ENCODE data around the gene HS1BP3.

Gene HS1BP3, protein sequence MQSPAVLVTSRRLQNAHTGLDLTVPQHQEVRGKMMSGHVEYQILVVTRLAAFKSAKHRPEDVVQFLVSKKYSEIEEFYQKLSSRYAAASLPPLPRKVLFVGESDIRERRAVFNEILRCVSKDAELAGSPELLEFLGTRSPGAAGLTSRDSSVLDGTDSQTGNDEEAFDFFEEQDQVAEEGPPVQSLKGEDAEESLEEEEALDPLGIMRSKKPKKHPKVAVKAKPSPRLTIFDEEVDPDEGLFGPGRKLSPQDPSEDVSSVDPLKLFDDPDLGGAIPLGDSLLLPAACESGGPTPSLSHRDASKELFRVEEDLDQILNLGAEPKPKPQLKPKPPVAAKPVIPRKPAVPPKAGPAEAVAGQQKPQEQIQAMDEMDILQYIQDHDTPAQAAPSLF

DNA sequence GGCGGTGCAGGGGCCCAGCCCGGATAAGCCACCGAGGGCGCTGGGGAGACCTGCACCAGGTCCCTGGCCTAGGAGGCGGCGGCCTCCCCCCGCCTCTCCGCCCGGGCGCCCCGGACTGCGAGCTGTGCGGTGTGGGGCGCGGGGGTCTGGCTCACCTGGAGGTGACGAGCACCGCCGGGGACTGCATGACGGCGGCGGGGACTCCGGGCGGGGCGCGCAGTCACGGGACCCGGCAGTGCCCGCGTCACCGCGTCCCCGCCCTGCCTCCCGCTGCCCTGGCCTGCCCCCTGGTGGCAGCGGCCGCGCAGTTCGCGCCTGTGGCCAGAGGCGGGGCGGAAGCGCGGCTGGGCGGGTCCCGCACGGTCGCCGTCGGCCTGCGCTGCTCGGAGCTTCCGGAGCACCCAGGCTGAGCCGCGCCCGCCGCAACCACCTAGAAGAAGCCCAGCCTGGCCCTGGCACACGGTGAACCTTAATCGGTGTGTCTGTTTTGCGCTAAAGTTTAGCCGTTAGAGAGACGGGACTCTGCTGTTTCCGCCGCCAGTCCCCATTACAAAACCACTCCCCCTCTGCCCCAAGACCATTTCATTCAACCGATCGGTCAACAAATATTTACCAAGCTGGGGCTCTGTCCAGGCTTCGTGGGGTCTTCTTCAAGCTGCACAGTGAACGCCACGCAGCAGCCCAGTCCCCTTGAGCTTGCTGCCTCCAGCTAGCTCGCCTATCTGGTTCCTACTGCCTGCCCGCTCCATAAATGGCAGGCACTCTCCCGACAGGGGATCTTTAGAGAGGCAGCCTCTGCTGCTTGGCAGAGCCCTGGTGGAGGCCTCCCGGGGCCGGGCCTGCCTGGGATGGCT is at the start of gene HS1BP3:
Gene HS1BP3, minus strand, starts transcription at position 222 of the 854 bp plus-strand sequence. Its CDS starts 35 bp downstream, at position 187.
- peak; percentile 47 for DNase-seq (ENCODE audit: low read depth)

DNA sequence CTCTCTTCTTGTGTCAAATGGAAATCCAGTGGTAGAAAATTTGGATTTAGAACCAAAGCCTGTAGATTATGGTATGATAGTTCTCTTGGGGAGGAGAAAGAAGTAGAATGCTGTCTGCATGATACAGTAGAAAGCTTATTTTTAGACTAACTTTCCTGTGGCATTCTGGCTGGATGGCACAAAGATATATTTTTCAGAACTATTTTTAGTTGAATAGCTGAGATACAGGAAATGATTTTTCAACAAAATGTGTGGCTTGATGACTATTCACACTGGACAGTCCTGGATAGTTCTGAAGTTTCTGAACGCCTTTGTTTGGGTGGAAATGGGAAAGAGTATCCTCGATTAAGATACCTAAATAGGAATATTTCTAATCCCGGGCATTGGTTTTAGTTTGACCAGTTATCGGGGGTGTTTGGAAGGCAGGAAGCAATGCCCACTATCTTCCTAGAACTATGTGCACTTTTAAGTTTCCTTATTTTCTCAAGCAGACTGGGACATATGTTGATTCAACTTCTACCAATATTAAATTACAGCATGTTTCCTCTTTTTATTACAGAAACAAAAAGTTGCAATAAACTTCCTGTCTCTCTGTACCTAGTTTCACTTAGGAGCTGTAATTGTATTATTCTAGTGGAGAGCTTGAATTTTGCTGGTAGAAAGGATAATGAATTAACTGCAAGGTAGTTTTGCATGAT is 48.2 kb upstream of the HS1BP3 start:
- DNase-seq (ENCODE audit: low read depth): no peak

DNA sequence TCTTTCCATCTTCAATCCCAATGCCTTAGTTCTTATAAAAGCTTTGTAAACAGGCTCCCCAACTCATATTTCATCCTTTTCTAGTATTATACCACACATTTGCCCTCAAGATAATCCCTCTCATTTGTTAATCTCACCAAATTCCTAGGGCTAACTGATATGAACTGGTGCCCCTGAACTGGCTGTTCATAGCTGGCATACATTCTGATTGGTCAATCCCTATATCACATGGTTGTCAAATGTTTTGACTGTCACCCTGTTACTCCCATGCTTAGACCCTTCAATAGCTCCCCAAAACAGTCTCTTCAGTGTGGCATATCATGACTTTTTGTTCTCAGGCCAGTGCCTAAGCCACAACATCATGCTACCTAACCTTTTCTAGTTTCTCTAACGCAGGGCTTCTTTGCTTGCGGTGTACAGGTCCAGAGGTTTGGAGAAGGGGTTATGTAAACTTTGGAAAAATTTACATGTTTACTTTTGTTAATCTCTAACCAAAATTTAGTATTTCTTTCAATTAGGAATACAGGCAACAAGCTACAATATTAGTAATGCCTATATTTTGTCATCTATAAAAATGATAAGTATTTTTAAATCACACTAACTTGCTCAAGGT is 46.5 kb upstream of the HS1BP3 start:
- no peak for DNase-seq (ENCODE audit: low read depth)

DNA sequence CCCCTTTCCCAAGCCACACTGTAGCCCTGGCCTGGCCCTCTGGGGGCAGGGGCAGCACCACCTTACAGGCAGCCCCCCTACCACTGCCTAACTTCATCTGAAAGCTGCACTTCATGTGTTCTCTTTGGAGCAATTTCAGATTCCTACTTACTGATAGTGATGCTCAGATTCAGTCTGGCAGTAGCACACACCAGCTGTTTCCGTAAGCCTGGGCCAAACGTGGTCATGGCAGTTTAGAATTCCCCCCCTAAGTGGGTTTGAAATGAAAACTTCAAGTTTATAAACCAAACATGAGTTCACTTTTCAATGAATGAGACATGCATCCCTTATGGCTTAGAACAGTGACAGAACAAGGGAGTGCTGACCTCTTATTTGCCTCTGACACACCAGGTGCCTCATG is 45.5 kb upstream of the HS1BP3 start:
- no peak for DNase-seq (ENCODE audit: low read depth)

DNA sequence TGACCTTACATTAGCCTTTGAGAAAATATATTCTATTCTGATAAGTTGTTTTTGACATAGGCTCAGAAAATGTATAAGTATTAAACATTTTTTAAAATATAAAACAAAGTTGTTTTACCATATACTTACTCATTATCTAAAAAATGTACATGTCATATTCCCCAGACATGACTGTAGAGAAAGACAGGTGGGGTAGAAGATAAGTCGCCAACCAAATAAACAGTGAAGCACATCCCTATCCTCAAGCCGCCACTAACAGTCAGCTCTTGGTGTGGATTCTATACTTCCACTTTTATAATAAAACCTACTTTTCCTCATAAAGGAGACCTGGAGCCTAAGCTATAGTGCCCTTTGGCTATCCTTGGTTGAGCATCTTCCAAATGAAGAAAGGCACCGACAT is 42.4 kb upstream of the HS1BP3 start:
- no peak for DNase-seq (ENCODE audit: low read depth)

DNA sequence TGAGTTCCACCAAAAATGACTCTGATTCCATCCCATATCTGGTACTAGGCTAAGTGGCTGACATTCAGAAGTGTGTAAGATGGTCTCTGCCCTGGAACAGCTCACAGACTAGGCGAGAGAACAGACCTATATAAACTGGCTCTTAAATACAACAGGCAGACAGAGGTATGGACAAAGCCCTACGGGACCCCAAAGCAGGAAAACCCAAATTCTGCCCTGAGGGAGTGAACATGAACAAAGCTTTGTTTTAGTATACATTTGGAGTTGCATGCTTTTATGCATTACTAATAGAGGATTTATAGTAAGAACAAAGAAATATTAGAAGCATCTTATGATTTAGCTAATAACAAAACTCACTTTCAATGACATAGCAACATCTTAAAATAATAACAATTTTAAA is 41.2 kb upstream of the HS1BP3 start:
- DNase-seq (ENCODE audit: low read depth): no peak

DNA sequence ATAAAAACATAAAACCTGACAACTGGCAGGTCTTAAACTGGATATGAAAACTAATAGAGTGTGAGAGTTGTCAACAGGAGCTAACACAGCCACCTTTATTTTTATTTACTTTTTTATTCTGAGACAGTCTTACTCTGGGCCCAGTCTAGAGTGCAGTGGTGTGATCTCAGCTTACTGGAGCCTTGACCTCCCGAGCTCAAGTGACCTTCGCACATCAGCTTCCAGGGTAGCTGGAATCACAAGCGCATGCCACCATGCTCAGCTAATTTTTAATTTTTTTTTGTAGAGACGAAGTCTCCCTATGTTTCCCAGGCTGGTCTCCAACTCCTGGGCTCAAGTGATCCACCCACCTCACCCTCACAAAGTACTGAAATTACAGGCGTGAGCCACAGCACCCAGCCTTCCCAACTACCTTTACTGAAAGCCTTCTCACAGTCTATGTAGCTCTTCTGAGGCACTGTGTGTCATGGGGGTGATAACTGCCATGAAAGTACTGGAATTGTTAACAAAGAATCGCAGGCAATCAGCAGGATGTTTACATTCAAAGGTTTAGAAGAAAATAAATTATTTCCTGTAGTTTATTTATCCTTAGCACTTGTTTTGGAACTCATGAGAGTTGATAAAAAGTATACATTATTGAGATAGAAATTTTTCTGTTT is 40.3 kb upstream of the HS1BP3 start:
- DNase-seq (ENCODE audit: low read depth): no peak

DNA sequence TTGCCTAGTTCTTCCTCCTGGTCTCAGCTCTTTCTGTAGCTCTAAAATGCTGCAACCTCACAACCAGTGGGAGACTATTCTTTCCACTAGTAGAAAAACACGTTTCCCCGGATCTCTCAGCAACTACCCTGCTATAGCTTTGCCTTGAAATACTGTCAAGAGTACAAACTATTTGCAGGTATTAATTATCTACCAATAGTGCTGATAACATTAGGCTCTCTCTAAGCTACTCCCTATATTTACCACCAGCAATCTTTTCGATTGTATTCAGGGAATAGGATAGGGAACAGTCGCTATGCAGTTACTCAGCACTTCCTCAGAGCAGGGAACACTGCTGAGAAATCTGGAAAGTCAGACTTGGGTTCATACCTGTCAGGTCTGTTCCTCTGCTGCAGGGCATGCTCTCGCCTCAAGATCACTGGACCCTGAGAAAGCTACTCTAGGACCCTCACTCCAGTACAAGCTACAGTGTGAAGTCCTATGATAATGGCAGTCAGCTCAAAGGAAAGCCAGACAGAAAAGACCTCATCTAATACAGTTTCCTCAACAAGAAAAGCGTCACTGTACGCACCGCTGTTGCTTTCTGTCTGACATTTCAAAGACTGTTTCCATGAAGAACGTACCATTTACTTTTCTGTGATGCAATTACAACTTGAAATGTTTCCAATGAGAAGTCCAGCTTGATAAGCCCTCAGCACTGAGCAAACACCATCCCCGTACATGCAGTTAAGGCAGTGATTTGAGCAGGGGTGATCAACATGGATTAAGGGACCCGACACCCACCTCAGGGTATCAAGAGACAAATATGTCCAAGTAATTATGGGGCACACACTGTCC is 38.7 kb upstream of the HS1BP3 start:
- DNase-seq (ENCODE audit: low read depth): peak; percentile 25

DNA sequence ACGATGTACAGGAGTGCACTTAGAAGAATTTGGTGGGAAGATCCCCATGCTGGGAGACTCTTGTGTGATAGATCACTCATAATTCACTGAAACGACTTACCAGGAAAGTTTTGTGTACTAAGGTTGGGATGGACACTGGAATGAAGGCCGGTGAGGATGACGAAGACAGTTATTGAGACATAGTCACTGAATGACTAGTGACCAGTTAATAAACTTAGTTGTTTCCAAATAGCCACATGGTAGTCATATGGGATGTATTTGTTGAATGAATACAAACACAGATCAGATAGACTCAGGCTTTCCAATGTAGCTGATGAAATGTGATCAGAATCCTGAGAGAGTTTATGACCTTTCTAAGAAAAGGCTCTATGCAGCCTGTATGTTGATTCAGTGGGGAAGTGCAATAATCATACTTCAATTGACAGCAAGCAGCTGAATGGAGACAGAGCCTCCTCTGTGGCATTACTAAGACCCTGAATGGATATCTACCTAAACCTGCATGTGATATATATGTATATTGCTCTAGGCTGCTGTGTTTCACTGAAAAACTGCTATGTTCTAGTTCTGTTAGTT is 36.4 kb upstream of the HS1BP3 start:
- DNase-seq (ENCODE audit: low read depth): no peak

DNA sequence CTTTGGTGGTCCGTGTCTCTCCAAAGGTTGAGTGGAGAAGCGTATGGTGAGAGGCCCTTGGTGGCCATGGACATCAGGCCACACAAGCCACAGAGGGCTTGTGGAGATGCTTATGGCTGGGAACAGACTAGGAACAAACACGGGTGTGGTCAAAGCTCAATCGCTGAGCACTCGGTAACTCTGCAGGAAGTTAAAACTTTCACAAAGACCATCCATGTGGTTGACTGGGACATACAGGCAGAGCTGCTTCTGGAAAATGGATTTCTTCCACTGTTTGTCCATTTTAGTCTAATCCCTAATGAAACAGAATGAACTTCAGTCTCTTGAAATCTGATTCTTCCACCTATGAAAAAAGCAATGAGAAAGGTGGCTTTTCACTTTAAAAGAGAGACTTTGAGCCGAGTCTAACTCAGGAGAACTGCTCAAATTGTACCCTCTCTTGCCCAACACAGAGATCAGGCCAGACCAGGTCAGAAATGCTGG is 33.7 kb upstream of the HS1BP3 start:
- DNase-seq (ENCODE audit: low read depth): no peak

DNA sequence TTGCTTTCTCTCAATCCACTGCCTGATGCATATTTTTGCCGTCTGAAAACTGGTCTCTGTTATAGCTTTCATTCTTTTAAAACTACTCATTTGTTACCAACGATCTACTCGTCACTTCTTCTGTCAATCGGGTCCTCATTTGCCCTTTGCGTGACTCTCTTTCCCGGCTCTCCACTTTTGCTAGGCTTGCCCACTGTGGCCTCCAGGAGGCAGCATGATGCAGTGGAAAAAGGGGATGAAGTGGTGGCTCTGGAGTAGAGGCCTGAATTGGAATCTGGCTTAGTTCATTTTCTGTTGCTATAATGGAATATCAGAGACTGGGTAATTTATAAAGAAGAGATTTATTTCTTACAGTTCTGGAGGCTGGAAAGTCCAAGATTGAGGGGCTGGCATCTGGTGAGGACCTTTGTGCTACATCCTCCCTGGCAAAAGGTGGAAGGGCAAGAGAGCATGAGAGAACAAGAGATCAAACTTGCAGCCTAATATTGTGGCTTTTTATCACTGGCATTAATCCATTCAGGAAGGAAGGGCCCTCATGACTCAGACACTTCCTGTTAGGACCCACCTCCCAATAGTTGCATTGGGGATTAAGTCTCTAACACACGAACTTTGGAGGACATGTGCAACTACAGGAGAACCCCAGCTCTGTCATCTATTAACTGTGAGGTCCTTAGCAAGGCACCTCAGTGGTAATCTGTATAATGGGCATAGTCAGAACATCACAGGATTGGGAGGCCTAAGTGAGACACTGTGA is 31.4 kb upstream of the HS1BP3 start:
- no peak for DNase-seq (ENCODE audit: low read depth)

DNA sequence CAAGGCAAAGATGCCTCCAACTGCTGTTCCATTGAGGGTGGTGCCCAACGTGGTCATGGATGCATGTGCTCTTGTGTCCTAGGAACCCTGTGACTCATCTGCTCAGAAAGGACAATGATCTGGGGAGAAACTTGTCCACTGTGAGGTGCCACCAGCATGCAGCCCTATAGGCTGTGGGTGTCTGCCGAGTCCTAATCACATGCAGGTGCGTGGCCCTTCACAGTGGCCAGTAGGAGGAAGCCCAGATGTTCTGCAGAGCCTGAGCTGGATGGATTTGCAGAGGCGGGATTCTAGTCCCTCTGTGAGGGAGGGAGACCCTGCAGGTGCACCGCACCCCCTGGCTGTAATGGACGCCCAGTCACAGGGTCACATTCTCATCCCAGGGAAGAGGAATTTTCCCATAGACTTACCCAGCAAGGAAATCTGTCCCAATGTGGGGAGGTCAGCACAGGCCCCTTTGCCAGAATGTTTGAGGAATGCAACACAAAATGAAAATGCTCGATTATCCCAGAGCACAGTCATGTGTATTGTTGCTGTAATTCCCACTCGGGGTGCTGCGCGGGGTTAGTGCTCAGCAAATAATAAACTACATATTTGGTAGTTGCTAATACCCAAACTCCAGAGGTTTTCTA is 30.0 kb upstream of the HS1BP3 start:
- no peak for DNase-seq (ENCODE audit: low read depth)

DNA sequence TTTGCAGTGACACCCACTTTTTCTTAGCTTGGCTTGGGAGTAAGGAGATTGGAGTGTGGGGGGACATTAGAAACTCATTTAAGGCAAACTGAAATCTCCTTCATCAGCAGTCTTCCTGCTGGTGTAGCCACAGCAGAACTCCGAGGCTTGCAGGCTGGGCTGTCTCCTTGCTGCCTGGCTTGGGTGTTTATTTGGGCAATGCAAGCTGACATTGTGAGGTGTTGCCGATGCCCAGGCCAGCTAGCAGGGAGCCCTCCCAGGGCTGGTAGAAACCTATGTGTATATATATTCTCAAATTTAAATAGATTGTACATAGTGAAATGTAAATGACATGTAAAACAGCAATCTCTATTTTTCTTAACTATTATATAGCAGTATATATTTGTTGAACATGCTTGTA is 27.9 kb upstream of the HS1BP3 start:
- DNase-seq (ENCODE audit: low read depth): no peak

DNA sequence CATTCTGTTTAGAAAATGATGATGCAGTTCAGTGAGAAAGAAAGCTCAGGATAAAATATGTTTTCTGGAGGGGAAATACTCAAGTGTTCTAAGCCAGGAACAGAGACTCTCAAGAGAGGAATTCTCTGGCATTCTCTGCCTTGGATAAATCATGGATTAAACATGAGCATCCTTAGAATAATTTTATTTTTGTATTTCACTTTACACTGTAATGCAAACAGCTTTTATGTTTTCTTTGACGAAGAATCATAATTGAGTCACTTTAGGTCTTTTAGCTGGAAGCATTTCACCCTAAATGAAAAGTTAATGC is 27.1 kb upstream of the HS1BP3 start:
- DNase-seq (ENCODE audit: low read depth): no peak

DNA sequence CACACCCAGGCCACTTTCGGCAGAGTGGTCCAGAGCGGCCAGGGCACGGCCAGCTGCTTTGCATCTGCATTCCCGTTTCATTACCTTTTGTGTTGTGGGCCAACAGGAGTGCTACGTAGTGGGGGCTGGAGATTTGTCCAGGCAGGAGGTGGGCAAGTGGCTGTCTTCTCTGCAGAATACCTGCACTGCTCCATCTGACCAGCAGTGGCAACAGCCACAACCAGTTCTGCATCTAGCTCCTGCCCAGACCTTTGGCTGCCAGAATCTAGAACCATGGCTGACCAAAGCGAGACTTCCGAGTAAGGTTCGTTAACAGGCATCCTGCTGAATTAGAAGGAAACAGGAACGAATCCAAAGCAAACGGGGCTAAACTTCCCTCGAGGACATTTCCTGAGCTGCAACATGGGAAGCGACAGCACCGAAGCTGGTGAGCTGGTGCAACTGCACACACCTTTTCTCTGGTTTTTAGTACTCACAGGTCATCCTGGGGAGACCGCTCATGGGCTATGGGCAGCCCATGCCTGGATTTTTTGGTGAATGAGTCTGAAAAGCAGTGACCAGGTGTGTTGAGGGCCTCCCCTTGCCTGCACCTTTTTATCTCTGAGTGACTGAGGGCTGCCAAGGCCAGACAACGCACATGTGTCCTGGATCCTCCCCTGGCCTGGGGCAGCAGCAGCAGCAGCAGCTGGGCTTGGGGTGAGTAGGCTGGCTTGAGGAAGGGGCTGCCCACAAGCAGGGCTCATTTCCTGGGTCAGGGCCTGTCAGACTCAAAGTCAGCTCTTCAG is 26.6 kb upstream of the HS1BP3 start:
- no peak for DNase-seq (ENCODE audit: low read depth)

DNA sequence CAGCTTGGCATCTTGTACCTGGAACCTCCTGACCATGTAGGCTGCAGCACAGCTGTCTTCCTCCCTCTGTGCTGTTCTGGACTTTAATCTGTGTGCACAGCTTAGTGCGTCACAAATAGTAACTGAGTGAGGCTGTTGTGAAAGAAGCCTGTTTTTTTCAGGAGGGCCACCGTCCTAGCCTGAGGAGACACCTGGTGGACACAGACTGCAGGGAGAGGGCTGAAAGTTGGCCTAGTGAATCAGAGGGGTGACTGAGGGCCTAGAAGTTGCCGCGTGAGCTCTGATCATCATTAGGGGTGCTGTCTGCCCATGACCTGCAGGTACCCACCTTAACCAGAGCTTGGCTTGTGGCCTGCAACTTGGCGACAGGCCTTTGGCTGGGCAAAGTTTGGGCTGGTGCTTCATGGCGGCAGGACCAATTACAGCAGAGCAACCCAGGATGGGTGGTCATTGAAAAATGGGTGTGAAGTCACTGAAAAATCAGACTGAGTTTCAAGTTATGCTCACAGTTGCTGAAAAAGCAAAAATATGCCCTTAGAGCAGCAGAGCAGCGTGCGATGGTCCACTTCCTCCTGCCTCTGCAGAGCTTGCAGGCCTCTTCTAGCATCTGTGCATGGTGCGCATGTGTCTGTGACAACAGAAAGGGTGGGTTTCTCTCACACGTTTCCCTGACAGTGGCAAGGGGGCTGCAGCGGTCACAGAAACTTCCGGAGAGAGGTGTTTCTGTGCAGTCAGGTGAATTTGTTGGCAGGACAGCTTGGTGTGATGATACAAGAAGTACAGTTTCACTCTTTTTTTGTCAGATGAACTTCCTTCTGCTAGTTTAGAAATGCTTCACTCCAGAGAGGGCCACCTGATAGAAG is 25.7 kb upstream of the HS1BP3 start:
- peak; percentile 55 for DNase-seq (ENCODE audit: low read depth)

DNA sequence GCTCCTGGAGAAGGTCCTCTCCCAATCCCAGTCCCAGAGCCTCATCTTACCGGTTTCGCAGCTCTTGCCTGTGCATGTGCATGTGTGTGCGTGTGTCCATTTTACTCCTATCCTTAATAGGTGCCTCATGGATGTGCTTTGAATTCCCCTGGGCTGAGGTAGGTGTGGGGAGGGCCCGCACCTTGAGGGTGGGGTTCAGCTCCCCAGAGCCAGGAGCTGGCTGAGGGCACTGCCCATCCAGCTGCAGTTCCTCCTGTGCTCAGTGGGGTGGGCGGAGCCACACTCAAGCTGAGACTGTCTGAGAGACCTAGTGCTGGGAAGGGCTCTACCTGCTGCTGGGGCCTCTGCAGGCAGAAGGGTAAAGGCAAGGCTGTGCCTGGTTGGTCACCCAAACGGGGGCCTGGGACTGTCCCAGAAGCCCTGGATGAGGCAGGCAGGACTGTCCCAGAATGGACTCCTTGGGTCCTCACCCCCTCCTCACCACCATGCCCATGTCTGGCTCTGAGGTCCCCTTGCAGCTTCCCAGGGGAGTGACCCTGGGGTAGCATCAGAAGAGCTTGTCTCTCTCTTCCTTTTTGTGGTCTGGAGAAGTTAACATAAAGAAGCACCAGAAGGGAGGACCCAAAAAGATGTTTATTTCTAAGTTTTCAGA is 24.9 kb upstream of the HS1BP3 start:
- no peak for DNase-seq (ENCODE audit: low read depth)

Measured in amniotic epithelial cell (primary cell).